Mucosa of rectum (tissue), 2 donors: ENCODE measurements around the gene CYBRD1.
A peak's percentile ranks its signal among the peaks of the same experiment; 100 is the strongest.

Source experiments
- H3K27ac ChIP-seq, 2 donors: one replicate each; pipeline ENCODE4 v1.7.0; 2013; ENCODE audit warnings: inconsistent platforms in 2 of 2, low read depth in 2 of 2, low read length in 2 of 2
- H3K27me3 ChIP-seq, 2 donors: one replicate each; pipeline ENCODE4 v1.7.0; 2013; ENCODE audit warnings: low read length in 2 of 2; ENCODE audit not compliant: control insufficient read depth in 2 of 2, insufficient read depth in 2 of 2
- H3K36me3 ChIP-seq, 2 donors: one replicate each; pipeline ENCODE4 v1.7.0; 2013; ENCODE audit warnings: low read length in 2 of 2; ENCODE audit not compliant: control insufficient read depth in 2 of 2, insufficient read depth in 2 of 2
- H3K4me1 ChIP-seq, 2 donors: one replicate each; pipeline ENCODE4 v1.7.0; 2013; ENCODE audit warnings: low read length in 2 of 2, mild to moderate bottlenecking in 1 of 2; ENCODE audit not compliant: control insufficient read depth in 2 of 2, insufficient read depth in 2 of 2
- H3K4me3 ChIP-seq, 2 donors: one replicate each; pipeline ENCODE4 v1.7.0; 2013; ENCODE audit warnings: low read length in 2 of 2
- H3K9ac ChIP-seq, 2 donors: one replicate each; pipeline ENCODE4 v1.7.0; 2013; ENCODE audit warnings: low read length in 2 of 2, low read depth in 1 of 2, mild to moderate bottlenecking in 1 of 2
- H3K9me3 ChIP-seq, 2 donors: one replicate each; pipeline ENCODE4 v1.7.0; 2013; ENCODE audit warnings: low read length in 2 of 2; ENCODE audit not compliant: control insufficient read depth in 2 of 2
- donor health status: healthy.
- donor health status: Normal muscosa, but diverticular disease.

The CYBRD1 gene

GRCh38 chr2:171522052-171522787 is at the start of gene CYBRD1:
Gene CYBRD1, plus strand, starts transcription at chr2:171522474. Its CDS starts 72 bp downstream, at chr2:171522546.
- Histone ChIP-seq H3K9me3 (no peaks in the 10 kb centered on the region), H3K4me1 (peaks cover 0 to 14% of the 10 kb centered on the region in 2 donors), H3K4me3 (peak within 1 kb of the TSS; percentile 81 to 90), H3K27me3 (no peaks in the 10 kb centered on the region), H3K27ac (peak within 1 kb of the TSS; percentile 78 to 82), H3K9ac (peak within 1 kb of the TSS; percentile 63 to 81), H3K36me3 (no peaks in the 10 kb centered on the region)

GRCh38 chr2:171475979-171476378 is 46.3 kb upstream of the CYBRD1 start:
- no peaks in the 10 kb centered on the region for H3K4me1 ChIP-seq
- no peaks in the 10 kb centered on the region for H3K27me3 ChIP-seq
- H3K9ac ChIP-seq = no peak overlapping the region
- no peak overlapping the region for H3K27ac ChIP-seq
- H3K4me3 ChIP-seq = no peak overlapping the region
- no peaks in the 10 kb centered on the region for H3K9me3 ChIP-seq
- peaks cover 6 to 17% of the 10 kb centered on the region in 2 donors for H3K36me3 ChIP-seq

- no peak overlapping the region for H3K4me3 ChIP-seq
- H3K9ac ChIP-seq = no peak overlapping the region
- H3K36me3 ChIP-seq = peaks cover 6 to 18% of the 10 kb centered on the region in 2 donors
- H3K27me3 ChIP-seq = no peaks in the 10 kb centered on the region
- no peaks in the 10 kb centered on the region for H3K4me1 ChIP-seq
- no peak overlapping the region for H3K27ac ChIP-seq
- H3K9me3 ChIP-seq = no peaks in the 10 kb centered on the region
Observed at GRCh38 chr2:171478345-171478744, 43.9 kb upstream of the CYBRD1 start.

GRCh38 chr2:171479154-171479814 is 43.0 kb upstream of the CYBRD1 start:
- no peak overlapping the region for H3K27ac ChIP-seq
- no peaks in the 10 kb centered on the region for H3K9me3 ChIP-seq
- peaks cover 6 to 17% of the 10 kb centered on the region in 2 donors for H3K36me3 ChIP-seq
- H3K4me3 ChIP-seq = no peak overlapping the region
- no peak overlapping the region for H3K9ac ChIP-seq
- H3K4me1 ChIP-seq = no peaks in the 10 kb centered on the region
- no peaks in the 10 kb centered on the region for H3K27me3 ChIP-seq

GRCh38 chr2:171480908-171481307 is 41.4 kb upstream of the CYBRD1 start:
- no peaks in the 10 kb centered on the region for H3K4me1 ChIP-seq
- no peak overlapping the region for H3K4me3 ChIP-seq
- no peaks in the 10 kb centered on the region for H3K27me3 ChIP-seq
- H3K9ac ChIP-seq = no peak overlapping the region
- H3K36me3 ChIP-seq = peaks cover 6 to 11% of the 10 kb centered on the region in 2 donors
- no peak overlapping the region for H3K27ac ChIP-seq
- H3K9me3 ChIP-seq = no peaks in the 10 kb centered on the region

GRCh38 chr2:171482308-171482707 is 40.0 kb upstream of the CYBRD1 start:
- Histone ChIP-seq H3K9me3 (no peaks in the 10 kb centered on the region), H3K4me3 (no peak overlapping the region), H3K4me1 (no peaks in the 10 kb centered on the region), H3K9ac (no peak overlapping the region), H3K27me3 (no peaks in the 10 kb centered on the region), H3K36me3 (peaks cover 6 to 11% of the 10 kb centered on the region in 2 donors), H3K27ac (no peak overlapping the region)

- Histone ChIP-seq H3K9me3 (no peaks in the 10 kb centered on the region), H3K27ac (no peak overlapping the region), H3K27me3 (no peaks in the 10 kb centered on the region), H3K36me3 (peaks cover 6 to 11% of the 10 kb centered on the region in 2 donors), H3K9ac (no peak overlapping the region), H3K4me1 (no peaks in the 10 kb centered on the region), H3K4me3 (no peak overlapping the region)
Observed at GRCh38 chr2:171482877-171483276, 39.4 kb upstream of the CYBRD1 start.

GRCh38 chr2:171483793-171484192 is 38.5 kb upstream of the CYBRD1 start:
- H3K36me3 ChIP-seq = peaks cover 6 to 11% of the 10 kb centered on the region in 2 donors
- H3K4me3 ChIP-seq = no peak overlapping the region
- H3K27ac ChIP-seq = no peak overlapping the region
- peaks cover 0 to 6% of the 10 kb centered on the region in 2 donors for H3K4me1 ChIP-seq
- no peaks in the 10 kb centered on the region for H3K27me3 ChIP-seq
- H3K9me3 ChIP-seq = no peaks in the 10 kb centered on the region
- H3K9ac ChIP-seq = no peak overlapping the region

- H3K36me3 ChIP-seq = peaks cover 6 to 8% of the 10 kb centered on the region in 2 donors
- peaks cover 0 to 8% of the 10 kb centered on the region in 2 donors for H3K4me1 ChIP-seq
Observed at GRCh38 chr2:171485116-171485515, 37.2 kb upstream of the CYBRD1 start.

GRCh38 chr2:171487201-171487600 is 35.1 kb upstream of the CYBRD1 start:
- Histone ChIP-seq H3K4me1 (peaks cover 0 to 19% of the 10 kb centered on the region in 2 donors), H3K9ac (no peak overlapping the region), H3K36me3 (peaks cover 0 to 2% of the 10 kb centered on the region in 2 donors), H3K9me3 (no peaks in the 10 kb centered on the region), H3K27me3 (no peaks in the 10 kb centered on the region), H3K4me3 (no peak overlapping the region), H3K27ac (no peak overlapping the region)

More at GRCh38 chr2:171485116-171485515, 37.2 kb upstream of the CYBRD1 start:
- Histone ChIP-seq H3K27me3 (no peaks in the 10 kb centered on the region), H3K4me3 (no peak overlapping the region), H3K9ac (no peak overlapping the region), H3K9me3 (no peaks in the 10 kb centered on the region), H3K27ac (no peak overlapping the region)
